ENCODE results near the gene CDH15.

DNA sequence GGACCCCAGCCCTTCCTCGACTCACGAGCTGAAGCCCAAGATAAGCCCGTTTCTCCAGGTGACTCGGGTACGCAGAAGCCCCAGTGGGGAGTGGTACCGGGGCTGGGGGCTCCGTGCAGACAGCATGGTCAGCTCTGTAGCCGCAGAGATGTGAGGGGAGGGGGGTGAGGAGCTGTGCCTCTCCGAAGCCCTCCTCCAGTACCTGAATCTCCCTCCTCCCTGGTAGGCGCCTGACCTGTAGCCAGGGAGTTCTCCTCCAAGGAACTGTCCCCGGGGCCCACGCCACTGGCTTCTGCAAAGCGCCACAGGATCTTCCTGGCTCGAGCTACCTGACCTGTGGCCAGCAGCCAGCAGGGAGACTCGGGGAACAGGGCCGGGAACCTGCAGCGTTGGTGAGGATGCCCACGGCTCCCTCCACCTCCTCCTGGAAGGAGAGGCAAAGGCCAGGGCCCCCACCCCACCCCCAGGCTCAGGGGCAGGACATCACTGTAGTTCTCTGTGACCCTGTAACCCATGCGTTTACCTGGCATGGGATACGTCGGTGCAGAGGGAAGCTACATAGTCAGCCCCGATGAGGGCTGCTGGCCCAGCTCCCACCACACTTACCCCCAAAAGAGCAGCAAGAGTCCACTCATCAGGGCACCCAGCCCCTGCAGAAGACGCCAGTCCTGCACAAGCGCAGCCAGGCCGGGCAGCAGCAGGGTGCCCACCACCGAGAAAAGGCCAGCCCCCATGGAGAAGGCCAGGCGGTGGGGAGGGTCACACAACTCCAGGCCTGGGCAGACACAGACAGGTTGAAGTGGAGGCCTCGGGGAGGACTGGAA lies 27.1 kb downstream of the CDH15 start:
- TF ChIP-seq YY1 (tag by site-specific recombination; IDR thresholded peaks at IDR 0.05) (no peak), ZBTB44 (tag by site-specific recombination; IDR thresholded peaks at IDR 0.05) (no peak), REST (tag by site-specific recombination; IDR thresholded peaks at IDR 0.05) (no peak), SETDB1 (IDR thresholded peaks at IDR 0.05; ENCODE audit: insufficient read length, low read length) (no peak), ZNF600 (tag by site-specific recombination; IDR thresholded peaks at IDR 0.05) (no peak)
- TF ChIP-seq, protein P1, sequence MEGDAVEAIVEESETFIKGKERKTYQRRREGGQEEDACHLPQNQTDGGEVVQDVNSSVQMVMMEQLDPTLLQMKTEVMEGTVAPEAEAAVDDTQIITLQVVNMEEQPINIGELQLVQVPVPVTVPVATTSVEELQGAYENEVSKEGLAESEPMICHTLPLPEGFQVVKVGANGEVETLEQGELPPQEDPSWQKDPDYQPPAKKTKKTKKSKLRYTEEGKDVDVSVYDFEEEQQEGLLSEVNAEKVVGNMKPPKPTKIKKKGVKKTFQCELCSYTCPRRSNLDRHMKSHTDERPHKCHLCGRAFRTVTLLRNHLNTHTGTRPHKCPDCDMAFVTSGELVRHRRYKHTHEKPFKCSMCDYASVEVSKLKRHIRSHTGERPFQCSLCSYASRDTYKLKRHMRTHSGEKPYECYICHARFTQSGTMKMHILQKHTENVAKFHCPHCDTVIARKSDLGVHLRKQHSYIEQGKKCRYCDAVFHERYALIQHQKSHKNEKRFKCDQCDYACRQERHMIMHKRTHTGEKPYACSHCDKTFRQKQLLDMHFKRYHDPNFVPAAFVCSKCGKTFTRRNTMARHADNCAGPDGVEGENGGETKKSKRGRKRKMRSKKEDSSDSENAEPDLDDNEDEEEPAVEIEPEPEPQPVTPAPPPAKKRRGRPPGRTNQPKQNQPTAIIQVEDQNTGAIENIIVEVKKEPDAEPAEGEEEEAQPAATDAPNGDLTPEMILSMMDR (tag by site-specific recombination; IDR thresholded peaks at IDR 0.05): no peak
